Natural killer cell treated with Interleukin-12 subunit alpha and Interleukin-12 subunit beta and Interleukin-15 and Interleukin-18, amount 100 ng/mL, for 72 hours (primary cell): ENCODE results near the gene HAT1. TPM values are rescaled to one million over a fixed set of nuclear protein-coding genes. Genes with fewer than 3 reads are reported as not detected.
A peak's percentile ranks its signal among the peaks of the same experiment; 100 is the strongest.

Source experiments
- ATAC-seq, 2 donors: fragments of 150-1000 bp; cut with Tn5 transposase in 1 of 2; sonication (Bioruptor Pico), chemical (Tn5 transposase) in 1 of 2; 2 replicates each; pipeline ENCODE4 v1.10.0; 2021
- DNase-seq: peaks from one replicate; pipeline ENCODE4 v3.0.0; 2022; ENCODE audit warnings: low spot score
- H3K27ac Mint-ChIP-seq, 2 donors: 1 replicate in 1 of 2; 2 replicates in 1 of 2; pipeline ENCODE4 v1.8.0; 2022; ENCODE audit warnings: mixed read lengths in 2 of 2, mild to moderate bottlenecking in 1 of 2, moderate library complexity in 1 of 2
- H3K27me3 Mint-ChIP-seq, 2 donors: 1 replicate in 1 of 2; 2 replicates in 1 of 2; pipeline ENCODE4 v1.8.0; 2022; ENCODE audit warnings: mixed read lengths in 2 of 2
- H3K36me3 Mint-ChIP-seq: one replicate; pipeline ENCODE4 v1.8.0; 2022; ENCODE audit warnings: mixed read lengths
- H3K4me1 Mint-ChIP-seq, 2 donors: 1 replicate in 1 of 2; 2 replicates in 1 of 2; pipeline ENCODE4 v1.8.0; 2022; ENCODE audit warnings: low read depth in 2 of 2, mixed read lengths in 2 of 2, mild to moderate bottlenecking in 1 of 2
- H3K4me3 Mint-ChIP-seq: one replicate; pipeline ENCODE4 v1.8.0; 2022; ENCODE audit warnings: mixed read lengths
- H3K9me3 Mint-ChIP-seq: 2 replicates; pipeline ENCODE4 v1.8.0; 2022; ENCODE audit warnings: mixed read lengths
- total RNA-seq, 2 donors: library from RNA; stranded (reverse); gene quantifications; one replicate each; pipeline ENCODE4 v1.2.3, GENCODE V29; 2022

HAT1 gene, protein sequence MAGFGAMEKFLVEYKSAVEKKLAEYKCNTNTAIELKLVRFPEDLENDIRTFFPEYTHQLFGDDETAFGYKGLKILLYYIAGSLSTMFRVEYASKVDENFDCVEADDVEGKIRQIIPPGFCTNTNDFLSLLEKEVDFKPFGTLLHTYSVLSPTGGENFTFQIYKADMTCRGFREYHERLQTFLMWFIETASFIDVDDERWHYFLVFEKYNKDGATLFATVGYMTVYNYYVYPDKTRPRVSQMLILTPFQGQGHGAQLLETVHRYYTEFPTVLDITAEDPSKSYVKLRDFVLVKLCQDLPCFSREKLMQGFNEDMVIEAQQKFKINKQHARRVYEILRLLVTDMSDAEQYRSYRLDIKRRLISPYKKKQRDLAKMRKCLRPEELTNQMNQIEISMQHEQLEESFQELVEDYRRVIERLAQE
- 10 to 100 TPM; 58.4 to 66.8 TPM for total RNA-seq

DNA sequence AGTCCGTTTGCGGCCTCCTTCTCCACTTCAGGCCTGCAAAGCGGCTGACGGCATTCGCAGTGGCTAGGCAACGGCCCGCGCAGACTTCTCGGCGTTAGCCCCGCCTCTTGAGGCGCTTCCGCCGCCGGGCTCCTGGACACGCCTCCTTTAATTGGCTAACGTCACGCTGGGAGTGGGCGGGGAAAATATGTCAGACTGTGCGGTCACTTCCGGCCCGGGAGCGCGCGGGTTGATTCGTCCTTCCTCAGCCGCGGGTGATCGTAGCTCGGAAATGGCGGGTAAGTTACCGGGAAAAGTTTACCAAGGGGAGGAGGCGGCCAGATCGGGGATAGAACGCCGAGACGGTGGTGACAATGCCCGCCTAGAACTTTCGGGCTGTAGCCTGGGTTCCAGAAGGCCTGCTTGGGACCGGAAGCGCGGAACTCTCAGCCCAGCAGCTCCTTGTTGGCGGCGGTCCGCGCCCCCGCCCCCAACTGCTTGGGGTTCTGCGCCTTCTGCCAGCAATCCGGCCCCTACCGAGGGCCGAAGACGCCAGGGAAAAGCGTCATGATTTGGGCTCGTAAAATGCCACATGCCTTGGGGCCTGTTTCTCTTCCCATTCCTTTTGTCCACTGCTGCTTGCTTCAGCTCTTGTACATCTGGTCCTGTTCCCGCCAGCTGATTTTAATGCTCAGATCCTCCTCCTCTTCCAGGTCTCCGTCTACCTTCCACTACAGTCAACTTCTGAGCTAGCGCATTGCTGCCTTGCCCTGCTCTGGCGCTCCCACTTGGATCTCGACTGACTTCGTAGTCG lies at the start of gene HAT1:
Gene HAT1 (plus strand): TSS at position 232 of the 793 bp plus-strand sequence. CDS start 40 bp downstream, at position 272.
- peak within 1 kb of the TSS; percentile 100 for H3K4me3 Mint-ChIP-seq

DNA sequence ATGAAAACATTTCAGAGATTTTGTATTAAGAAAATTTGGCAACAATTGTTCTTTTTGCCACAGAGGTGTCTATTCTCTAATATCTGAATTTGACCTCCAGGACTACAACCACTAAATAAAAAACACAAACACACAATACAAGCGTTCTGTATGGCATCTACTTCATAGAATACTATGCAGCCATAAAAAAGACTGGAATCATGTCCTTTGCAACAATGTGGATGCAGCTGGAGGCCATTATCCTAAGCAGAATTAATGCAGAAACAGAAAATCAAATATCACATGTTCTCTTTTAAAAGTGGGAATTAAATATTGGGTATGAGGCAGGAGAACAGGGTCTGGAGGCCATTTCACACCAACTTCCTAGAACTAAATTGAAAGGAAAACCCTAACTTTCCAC lies 47.7 kb upstream of the HAT1 start:
- H3K4me1 Mint-ChIP-seq = peaks cover 10 to 15% of the 10 kb centered on the region in 2 donors
- H3K4me3 Mint-ChIP-seq = no peak overlapping the region
- no peak for ATAC-seq
- DNase-seq = no peak
- no peak overlapping the region for H3K27ac Mint-ChIP-seq
- no peaks in the 10 kb centered on the region for H3K27me3 Mint-ChIP-seq
- H3K36me3 Mint-ChIP-seq = peaks cover 10% of the 10 kb centered on the region
- H3K9me3 Mint-ChIP-seq = no peaks in the 10 kb centered on the region

More for the DNA sequence above, at the start of gene HAT1:
- Mint-ChIP-seq H3K27ac (peak within 1 kb of the TSS; percentile 98 to 99), H3K27me3 (no peaks in the 10 kb centered on the region), H3K9me3 (no peaks in the 10 kb centered on the region), H3K4me1 (peaks cover 22 to 38% of the 10 kb centered on the region in 2 donors), H3K36me3 (peaks cover 18% of the 10 kb centered on the region)
- DNase-seq (peak; percentile 97), ATAC-seq (peak; percentile 99)

DNA sequence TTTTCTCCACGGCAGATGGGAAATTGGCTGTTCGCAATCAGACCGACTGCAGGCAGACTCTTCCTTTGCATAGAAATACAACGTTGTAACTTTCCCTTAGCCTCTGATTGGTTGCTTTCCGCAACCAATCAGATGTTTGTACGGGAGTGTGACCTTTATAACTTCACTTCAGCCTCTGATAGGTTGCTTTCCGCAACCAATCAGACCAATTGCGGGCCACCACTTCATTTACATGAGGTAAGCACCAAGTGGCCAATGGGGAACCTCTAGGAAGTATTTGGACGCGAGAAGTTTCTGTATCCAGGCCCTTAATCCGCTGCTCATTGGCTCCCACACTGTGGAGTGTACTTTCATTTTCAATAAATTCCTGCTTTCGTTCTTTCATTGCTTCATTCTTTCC lies 47.3 kb upstream of the HAT1 start:
- H3K4me3 Mint-ChIP-seq = no peak overlapping the region
- DNase-seq (no peak), ATAC-seq (no peak)
- no peaks in the 10 kb centered on the region for H3K27me3 Mint-ChIP-seq
- no peaks in the 10 kb centered on the region for H3K9me3 Mint-ChIP-seq
- H3K27ac Mint-ChIP-seq = no peak overlapping the region
- H3K36me3 Mint-ChIP-seq = peaks cover 10% of the 10 kb centered on the region
- H3K4me1 Mint-ChIP-seq = peaks cover 10 to 15% of the 10 kb centered on the region in 2 donors

DNA sequence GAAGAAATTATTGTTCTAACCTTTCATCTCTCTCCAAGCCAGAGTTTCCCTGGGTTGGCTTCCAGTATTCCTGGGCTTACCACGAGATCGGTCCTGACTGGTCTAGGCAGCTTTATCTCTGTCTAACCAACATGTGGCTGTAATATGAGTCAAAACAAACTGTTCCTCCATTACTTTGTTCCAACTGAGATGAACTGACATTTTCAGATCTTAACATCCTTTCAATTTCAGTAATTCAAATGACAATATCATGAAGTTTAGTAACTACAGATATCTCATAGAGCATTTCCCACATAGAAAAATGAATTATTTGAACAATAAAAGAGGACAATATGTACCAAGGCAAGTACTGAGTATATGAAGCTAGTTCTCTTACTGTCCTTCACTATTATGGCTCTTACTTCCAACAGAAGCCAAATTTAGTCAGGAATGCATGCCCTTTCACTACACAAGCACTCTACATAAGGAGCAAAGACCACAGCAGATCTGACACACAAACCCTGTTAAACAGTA lies 43.7 kb upstream of the HAT1 start:
- no peak for DNase-seq
- peaks cover 5% of the 10 kb centered on the region for H3K36me3 Mint-ChIP-seq
- H3K4me1 Mint-ChIP-seq = peaks cover 13% of the 10 kb centered on the region in 2 donors
- H3K9me3 Mint-ChIP-seq = no peaks in the 10 kb centered on the region
- no peak overlapping the region for H3K27ac Mint-ChIP-seq
- no peak overlapping the region for H3K4me3 Mint-ChIP-seq
- peak in 1 of 2 donors; percentile 58 for ATAC-seq
- no peaks in the 10 kb centered on the region for H3K27me3 Mint-ChIP-seq

DNA sequence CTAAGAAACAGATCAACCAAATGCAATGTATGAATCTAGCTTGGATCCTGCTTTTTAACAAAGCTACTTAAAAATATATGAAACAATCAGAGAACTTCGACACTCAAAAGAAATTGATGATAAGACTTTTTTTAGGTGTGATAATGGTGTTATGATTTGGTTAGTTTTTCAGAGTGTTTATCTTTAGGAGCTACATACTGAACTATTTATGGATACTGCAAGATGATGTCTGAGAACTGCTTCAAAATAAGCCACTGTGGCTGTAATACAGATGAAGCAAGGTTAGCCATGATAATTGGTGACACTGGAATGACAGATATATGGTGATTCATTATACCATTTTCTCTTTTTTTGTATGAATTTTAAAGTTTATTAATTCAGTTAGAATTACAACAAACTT lies 42.4 kb upstream of the HAT1 start:
- Mint-ChIP-seq H3K27me3 (no peaks in the 10 kb centered on the region), H3K4me3 (no peak overlapping the region), H3K36me3 (peaks cover 5% of the 10 kb centered on the region), H3K9me3 (no peaks in the 10 kb centered on the region), H3K4me1 (peaks cover 13 to 16% of the 10 kb centered on the region in 2 donors), H3K27ac (no peak overlapping the region)
- DNase-seq (no peak), ATAC-seq (no peak)

DNA sequence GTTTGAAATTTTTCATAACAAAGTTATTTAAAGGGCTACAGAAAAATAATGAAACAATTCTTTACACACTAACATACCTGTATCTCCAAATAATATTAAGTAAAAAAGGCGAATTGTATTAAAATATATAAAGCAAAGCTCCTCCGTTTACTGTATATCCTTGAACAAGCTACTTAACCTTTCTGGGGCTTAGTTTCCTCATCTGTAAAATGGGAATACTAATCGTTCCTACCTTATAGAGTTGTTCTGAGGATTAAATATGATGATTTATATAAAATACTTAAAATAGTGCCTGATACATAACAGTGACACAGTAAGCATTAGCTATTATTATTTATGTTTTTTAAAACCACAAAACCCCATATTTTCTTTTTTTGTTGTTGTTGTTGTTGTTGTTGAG lies 41.5 kb upstream of the HAT1 start:
- DNase-seq = no peak
- H3K36me3 Mint-ChIP-seq = no peaks in the 10 kb centered on the region
- H3K4me1 Mint-ChIP-seq = peaks cover 10 to 16% of the 10 kb centered on the region in 2 donors
- no peak overlapping the region for H3K27ac Mint-ChIP-seq
- H3K4me3 Mint-ChIP-seq = no peak overlapping the region
- no peak for ATAC-seq
- H3K9me3 Mint-ChIP-seq = no peaks in the 10 kb centered on the region
- no peaks in the 10 kb centered on the region for H3K27me3 Mint-ChIP-seq

DNA sequence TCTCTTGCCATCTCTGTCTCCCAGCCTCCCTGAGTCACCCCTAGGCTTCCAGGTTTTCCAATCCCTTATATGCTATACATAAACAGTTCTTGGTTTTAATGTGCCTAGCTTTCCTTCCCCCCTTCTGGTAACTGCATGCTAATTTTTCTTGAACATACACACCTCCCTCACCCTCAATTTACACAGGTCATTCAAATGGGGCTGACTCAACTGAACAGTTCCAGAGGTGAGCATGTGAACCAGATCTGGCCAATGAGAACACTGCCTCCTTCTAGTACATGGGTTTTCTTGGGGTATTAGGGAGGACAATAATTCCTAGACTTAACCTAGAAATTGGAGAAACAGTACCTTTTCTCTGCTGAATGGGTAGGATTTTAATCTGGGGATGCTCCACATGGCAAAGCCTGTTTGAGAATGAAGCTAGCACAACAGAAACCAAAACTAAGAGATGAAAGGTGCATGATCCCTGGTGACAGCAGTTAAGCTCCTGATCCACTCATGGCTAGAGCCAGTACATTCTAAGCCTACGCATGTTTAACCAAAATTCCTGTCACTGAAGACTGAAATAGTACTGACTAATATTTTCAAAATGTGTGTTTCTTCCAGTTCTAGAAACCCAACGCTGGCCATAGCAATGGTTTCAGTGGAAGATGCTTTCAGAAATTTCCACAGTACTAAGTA lies 40.0 kb upstream of the HAT1 start:
- DNase-seq (no peak), ATAC-seq (no peak)
- H3K4me1 Mint-ChIP-seq = peaks cover 10 to 16% of the 10 kb centered on the region in 2 donors
- H3K27ac Mint-ChIP-seq = no peak overlapping the region
- no peaks in the 10 kb centered on the region for H3K9me3 Mint-ChIP-seq
- H3K27me3 Mint-ChIP-seq = no peaks in the 10 kb centered on the region
- H3K4me3 Mint-ChIP-seq = no peak overlapping the region
- H3K36me3 Mint-ChIP-seq = no peaks in the 10 kb centered on the region

DNA sequence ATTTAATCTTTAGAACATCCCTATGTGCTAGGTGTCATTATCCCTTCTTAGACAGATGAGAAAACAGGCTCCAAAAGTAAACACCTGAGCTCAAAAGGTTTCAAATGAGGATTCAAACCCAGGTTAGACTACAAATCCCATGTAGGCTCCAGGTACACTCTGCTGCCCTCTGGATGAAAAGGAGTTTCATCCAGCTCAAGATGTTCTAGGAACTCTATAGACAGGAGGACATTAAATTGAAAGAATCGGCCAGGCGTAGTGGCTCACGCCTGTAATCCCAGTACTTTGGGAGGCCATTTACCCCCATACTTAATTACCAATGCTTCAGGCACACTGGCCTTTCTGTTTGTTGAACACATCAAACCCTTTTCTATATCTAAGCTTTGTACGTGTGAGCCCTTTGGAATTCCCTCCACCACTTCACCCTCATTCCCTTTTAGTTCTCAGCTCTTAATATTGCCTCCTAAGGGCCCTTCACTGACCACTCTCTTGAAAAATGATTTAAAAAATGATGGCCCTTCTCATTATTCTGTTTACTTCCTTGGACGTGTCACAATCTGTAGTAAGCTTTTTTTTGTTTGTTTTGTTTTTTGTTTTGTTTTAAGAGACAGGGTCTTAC lies 38.9 kb upstream of the HAT1 start:
- Mint-ChIP-seq H3K4me3 (no peak overlapping the region), H3K36me3 (no peaks in the 10 kb centered on the region), H3K27ac (no peak overlapping the region), H3K27me3 (no peaks in the 10 kb centered on the region), H3K9me3 (no peaks in the 10 kb centered on the region), H3K4me1 (peaks cover 8 to 20% of the 10 kb centered on the region in 2 donors)
- ATAC-seq (no peak), DNase-seq (no peak)

DNA sequence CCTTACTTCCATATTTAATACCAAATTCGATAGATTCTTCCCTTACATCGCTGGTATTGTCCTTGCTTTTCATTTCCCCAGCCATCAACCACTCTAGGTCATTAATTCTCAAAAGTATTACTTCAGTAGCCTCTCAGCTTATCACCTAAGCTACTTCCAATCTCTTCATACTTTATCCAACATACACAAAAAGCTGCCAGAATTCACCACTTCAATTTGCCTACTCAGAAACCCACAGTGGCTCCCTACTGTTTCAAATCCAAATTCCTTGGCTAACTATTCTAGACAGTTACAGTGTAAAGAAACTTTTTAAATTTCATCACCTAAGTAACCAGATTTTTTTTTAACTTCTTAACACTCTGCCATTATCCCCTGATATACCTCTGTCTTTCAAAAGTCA lies 32.9 kb upstream of the HAT1 start:
- no peak overlapping the region for H3K27ac Mint-ChIP-seq
- ATAC-seq (no peak), DNase-seq (no peak)
- no peaks in the 10 kb centered on the region for H3K9me3 Mint-ChIP-seq
- no peaks in the 10 kb centered on the region for H3K27me3 Mint-ChIP-seq
- H3K4me1 Mint-ChIP-seq = peaks cover 20 to 37% of the 10 kb centered on the region in 2 donors
- no peak overlapping the region for H3K4me3 Mint-ChIP-seq
- H3K36me3 Mint-ChIP-seq = peaks cover 12% of the 10 kb centered on the region

DNA sequence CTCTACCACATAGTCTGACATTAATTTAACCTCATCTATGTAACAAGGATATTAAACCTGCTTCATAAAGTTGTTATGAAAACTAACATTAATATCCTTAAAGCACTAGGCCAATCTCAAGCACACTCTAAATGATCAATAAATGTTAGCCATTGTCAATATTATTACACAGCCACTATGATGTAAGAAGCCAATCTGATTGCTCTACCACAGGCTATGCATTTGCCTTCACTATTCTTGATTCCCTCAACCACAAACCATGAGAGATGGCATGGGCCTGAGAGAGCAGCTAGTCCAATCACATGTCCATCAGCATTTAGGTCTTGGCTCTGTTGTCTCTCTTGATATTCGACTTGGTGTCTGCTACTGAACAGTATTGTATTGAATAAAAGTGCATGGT lies 32.5 kb upstream of the HAT1 start:
- Mint-ChIP-seq H3K4me1 (peaks cover 21 to 40% of the 10 kb centered on the region in 2 donors), H3K4me3 (no peak overlapping the region)

DNA sequence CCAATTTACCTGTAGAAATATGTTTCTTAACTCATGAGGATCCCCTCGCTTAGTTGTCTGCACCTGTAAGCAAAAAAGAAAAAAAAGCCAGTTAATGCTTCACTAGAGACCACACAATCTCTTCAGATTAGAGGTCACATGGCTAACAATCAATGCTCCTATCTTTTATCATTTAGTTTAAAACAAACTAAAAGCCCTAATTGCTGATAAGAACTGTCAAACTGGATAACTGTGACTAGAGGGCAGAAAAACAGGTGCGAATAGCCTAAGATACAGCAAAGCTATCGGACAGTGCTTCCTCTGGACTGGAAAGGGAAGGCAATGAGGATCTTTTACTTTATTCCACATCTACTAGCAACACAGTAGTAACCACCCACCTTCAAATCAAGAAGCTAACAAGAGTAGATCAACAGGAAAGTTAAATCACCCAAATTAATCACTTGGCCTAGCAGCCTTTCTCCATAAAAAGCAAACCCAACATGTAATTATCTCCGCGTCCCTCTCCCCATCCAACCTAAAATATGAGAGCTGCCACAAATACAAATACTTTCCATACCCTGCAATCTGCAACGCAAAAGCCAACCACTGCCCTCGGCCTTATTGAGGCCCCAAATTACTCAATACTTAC lies 29.0 kb upstream of the HAT1 start:
- H3K4me1 Mint-ChIP-seq = peaks cover 23 to 37% of the 10 kb centered on the region in 2 donors
- ATAC-seq = no peak

More for the DNA sequence above, 32.5 kb upstream of the HAT1 start:
- ATAC-seq (no peak), DNase-seq (no peak)
- H3K27me3 Mint-ChIP-seq = no peaks in the 10 kb centered on the region
- H3K36me3 Mint-ChIP-seq = peaks cover 12% of the 10 kb centered on the region
- H3K9me3 Mint-ChIP-seq = no peaks in the 10 kb centered on the region
- H3K27ac Mint-ChIP-seq = peak overlapping the region in 1 of 2 donors; percentile 12

DNA sequence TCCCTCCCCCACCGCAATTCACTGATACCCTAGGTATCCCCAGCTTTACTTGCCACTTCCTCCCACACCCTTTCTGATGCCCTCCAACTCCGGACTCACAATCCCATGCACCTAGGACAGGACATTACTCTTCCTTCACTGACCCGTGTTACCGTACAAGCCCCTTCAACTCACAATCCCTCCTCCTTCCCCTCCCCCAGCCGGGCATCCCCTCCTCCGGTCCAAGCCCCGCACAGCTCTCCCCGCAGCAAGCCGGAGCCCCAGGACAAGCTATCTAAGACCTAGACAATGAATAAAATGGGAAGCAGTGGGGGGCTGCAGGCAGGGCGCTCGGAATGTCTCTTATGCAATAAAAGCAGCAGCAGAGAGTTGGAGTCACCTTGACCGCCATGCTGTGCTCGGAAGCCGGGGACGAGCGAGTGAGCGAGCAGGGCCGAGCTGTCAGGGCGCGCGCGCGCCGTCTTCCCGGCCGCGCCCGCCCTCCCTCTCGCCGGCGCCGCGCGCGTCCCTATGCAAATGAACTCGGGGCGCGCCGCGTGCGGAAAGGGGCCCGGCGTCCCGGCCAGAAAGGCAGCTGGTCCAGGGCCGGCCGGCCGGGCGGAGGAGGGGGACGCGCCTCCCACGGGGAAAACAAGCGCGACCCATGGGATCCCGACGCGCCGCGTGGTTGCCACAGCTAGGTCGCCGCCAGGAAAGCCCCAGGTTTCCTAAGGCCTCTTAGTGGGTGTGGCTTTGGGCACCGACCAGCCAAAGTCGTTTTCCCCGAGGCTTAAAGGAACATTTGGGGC lies 28.2 kb upstream of the HAT1 start, which contains the start of gene SLC25A12:
Gene SLC25A12 (minus strand): TSS at position 421 of the 788 bp plus-strand sequence. CDS start 30 bp downstream, at position 391.
- ATAC-seq (peak; percentile 96 to 98), DNase-seq (peak; percentile 86)
- Mint-ChIP-seq H3K36me3 (peaks cover 10% of the 10 kb centered on the region), H3K27ac (peak within 1 kb of the TSS; percentile 82 to 91), H3K4me1 (peaks cover 22 to 35% of the 10 kb centered on the region in 2 donors), H3K27me3 (peaks cover 0 to 2% of the 10 kb centered on the region in 2 donors), H3K9me3 (no peaks in the 10 kb centered on the region), H3K4me3 (peak within 1 kb of the TSS; percentile 96)

More for the DNA sequence above, 29.0 kb upstream of the HAT1 start:
- Mint-ChIP-seq H3K36me3 (peaks cover 12% of the 10 kb centered on the region), H3K27ac (peak overlapping the region; percentile 82 to 91), H3K9me3 (no peaks in the 10 kb centered on the region), H3K27me3 (peaks cover 0 to 2% of the 10 kb centered on the region in 2 donors), H3K4me3 (peak overlapping the region; percentile 96)
- peak; percentile 65 for DNase-seq
